ENCODE data around the gene UGCG. TPM values are rescaled to one million over a fixed set of nuclear protein-coding genes. Genes with fewer than 3 reads are reported as not detected.

UGCG gene
- total RNA-seq, 1 donor: 121 TPM

DNA sequence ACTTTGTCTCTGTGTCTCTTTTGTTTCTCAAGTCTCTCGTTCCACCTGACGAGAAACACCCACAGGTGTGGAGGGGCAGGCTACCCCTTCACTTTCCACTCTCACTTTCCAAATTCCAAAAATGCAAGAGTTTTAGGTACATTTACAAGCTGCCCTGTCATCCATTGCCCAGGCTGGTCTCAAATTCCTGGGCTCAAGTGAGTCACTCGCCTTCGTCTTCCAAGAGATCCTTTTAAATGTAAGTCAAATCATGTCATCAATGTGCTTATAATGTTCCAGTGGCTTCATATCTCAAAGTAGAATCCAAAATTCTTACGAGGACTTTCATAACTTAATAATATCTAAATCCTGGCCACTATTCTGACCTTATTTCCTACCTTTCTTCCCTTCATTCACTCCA, 20.4 kb upstream of the UGCG start:
- no peaks in the 10 kb centered on the region for H4K20me1 ChIP-seq (ENCODE audit: insufficient read depth, low read length)
- H3K36me3 ChIP-seq (ENCODE audit: insufficient read depth, low read length): no peaks in the 10 kb centered on the region
- no peak overlapping the region for H3K4me2 ChIP-seq (ENCODE audit: insufficient read depth, low read length)
- no peak overlapping the region for H2AFZ ChIP-seq (ENCODE audit: low read length)
- H3K79me2 ChIP-seq (ENCODE audit: insufficient read depth, low read length): no peaks in the 10 kb centered on the region
- TF ChIP-seq, protein P1, sequence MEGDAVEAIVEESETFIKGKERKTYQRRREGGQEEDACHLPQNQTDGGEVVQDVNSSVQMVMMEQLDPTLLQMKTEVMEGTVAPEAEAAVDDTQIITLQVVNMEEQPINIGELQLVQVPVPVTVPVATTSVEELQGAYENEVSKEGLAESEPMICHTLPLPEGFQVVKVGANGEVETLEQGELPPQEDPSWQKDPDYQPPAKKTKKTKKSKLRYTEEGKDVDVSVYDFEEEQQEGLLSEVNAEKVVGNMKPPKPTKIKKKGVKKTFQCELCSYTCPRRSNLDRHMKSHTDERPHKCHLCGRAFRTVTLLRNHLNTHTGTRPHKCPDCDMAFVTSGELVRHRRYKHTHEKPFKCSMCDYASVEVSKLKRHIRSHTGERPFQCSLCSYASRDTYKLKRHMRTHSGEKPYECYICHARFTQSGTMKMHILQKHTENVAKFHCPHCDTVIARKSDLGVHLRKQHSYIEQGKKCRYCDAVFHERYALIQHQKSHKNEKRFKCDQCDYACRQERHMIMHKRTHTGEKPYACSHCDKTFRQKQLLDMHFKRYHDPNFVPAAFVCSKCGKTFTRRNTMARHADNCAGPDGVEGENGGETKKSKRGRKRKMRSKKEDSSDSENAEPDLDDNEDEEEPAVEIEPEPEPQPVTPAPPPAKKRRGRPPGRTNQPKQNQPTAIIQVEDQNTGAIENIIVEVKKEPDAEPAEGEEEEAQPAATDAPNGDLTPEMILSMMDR (IDR thresholded peaks at IDR 0.05; ENCODE audit: extremely low read depth, low read depth, low read length): no peak
- H3K4me1 ChIP-seq (ENCODE audit: insufficient read depth, low read length): no peaks in the 10 kb centered on the region
- H3K27me3 ChIP-seq (ENCODE audit: insufficient read depth, low read length): no peaks in the 10 kb centered on the region
- H3K4me3 ChIP-seq (ENCODE audit: insufficient read depth, low read length): no peak overlapping the region
- DNase-seq (ENCODE audit: insufficient read length, low spot score, missing footprints): no peak
- no peak overlapping the region for H3K27ac ChIP-seq (ENCODE audit: low read depth, low read length)
- H3K9me3 ChIP-seq (ENCODE audit: low read depth, low read length): no peaks in the 10 kb centered on the region

DNA sequence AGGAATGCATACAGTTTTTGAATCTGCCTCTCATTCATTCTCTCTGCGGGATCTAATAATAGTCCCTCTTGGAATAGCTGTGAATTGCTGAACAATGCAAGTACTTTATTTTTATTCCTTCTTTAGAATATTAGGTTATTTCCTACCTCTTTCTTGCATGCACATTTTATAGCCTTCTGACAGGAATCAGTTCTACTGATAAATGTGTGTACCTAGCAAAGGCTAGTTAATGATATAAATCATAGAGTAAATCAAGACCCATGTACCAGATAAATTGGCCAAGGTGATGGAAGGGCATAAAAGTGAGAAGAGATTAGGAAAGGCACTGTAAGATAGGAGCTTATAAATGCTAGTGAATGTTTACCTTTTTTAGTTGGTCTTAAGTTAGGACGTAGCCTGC, 19.2 kb upstream of the UGCG start:
- TF ChIP-seq, protein P1 (IDR thresholded peaks at IDR 0.05; ENCODE audit: extremely low read depth, low read depth, low read length): no peak
- no peaks in the 10 kb centered on the region for H4K20me1 ChIP-seq (ENCODE audit: insufficient read depth, low read length)
- H3K4me3 ChIP-seq (ENCODE audit: insufficient read depth, low read length): no peak overlapping the region
- DNase-seq (ENCODE audit: insufficient read length, low spot score, missing footprints): no peak
- H3K36me3 ChIP-seq (ENCODE audit: insufficient read depth, low read length): no peaks in the 10 kb centered on the region
- H3K9me3 ChIP-seq (ENCODE audit: low read depth, low read length): no peaks in the 10 kb centered on the region
- no peaks in the 10 kb centered on the region for H3K27me3 ChIP-seq (ENCODE audit: insufficient read depth, low read length)
- H2AFZ ChIP-seq (ENCODE audit: low read length): no peak overlapping the region
- no peaks in the 10 kb centered on the region for H3K79me2 ChIP-seq (ENCODE audit: insufficient read depth, low read length)
- H3K4me1 ChIP-seq (ENCODE audit: insufficient read depth, low read length): no peaks in the 10 kb centered on the region
- H3K4me2 ChIP-seq (ENCODE audit: insufficient read depth, low read length): no peak overlapping the region
- no peak overlapping the region for H3K27ac ChIP-seq (ENCODE audit: low read depth, low read length)

DNA sequence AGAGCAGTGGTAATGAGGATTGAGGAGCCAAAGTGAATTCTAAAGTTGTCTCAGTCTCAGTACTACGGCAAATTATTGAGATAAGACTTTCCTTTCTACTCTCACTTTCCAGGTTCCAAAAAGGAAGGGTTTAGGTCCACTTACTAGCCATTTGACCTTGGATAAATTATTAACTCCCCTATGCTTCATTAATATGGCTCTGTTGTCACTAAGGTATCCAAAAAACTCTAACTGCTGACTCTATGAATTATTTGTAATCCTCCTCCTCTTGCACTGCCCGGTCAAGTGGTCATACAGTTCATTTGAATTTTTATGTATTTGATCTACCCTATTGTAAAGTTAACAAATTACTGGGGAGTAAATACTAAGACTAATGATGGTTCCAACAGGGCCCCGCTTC, 17.7 kb upstream of the UGCG start:
- no peaks in the 10 kb centered on the region for H3K36me3 ChIP-seq (ENCODE audit: insufficient read depth, low read length)
- no peaks in the 10 kb centered on the region for H3K79me2 ChIP-seq (ENCODE audit: insufficient read depth, low read length)
- TF ChIP-seq, protein P1 (IDR thresholded peaks at IDR 0.05; ENCODE audit: extremely low read depth, low read depth, low read length): no peak
- H3K27ac ChIP-seq (ENCODE audit: low read depth, low read length): no peak overlapping the region
- no peaks in the 10 kb centered on the region for H3K9me3 ChIP-seq (ENCODE audit: low read depth, low read length)
- no peaks in the 10 kb centered on the region for H3K4me1 ChIP-seq (ENCODE audit: insufficient read depth, low read length)
- H3K4me2 ChIP-seq (ENCODE audit: insufficient read depth, low read length): no peak overlapping the region
- H4K20me1 ChIP-seq (ENCODE audit: insufficient read depth, low read length): no peaks in the 10 kb centered on the region
- no peak for DNase-seq (ENCODE audit: insufficient read length, low spot score, missing footprints)
- H3K27me3 ChIP-seq (ENCODE audit: insufficient read depth, low read length): no peaks in the 10 kb centered on the region
- no peak overlapping the region for H3K4me3 ChIP-seq (ENCODE audit: insufficient read depth, low read length)
- H2AFZ ChIP-seq (ENCODE audit: low read length): no peak overlapping the region

DNA sequence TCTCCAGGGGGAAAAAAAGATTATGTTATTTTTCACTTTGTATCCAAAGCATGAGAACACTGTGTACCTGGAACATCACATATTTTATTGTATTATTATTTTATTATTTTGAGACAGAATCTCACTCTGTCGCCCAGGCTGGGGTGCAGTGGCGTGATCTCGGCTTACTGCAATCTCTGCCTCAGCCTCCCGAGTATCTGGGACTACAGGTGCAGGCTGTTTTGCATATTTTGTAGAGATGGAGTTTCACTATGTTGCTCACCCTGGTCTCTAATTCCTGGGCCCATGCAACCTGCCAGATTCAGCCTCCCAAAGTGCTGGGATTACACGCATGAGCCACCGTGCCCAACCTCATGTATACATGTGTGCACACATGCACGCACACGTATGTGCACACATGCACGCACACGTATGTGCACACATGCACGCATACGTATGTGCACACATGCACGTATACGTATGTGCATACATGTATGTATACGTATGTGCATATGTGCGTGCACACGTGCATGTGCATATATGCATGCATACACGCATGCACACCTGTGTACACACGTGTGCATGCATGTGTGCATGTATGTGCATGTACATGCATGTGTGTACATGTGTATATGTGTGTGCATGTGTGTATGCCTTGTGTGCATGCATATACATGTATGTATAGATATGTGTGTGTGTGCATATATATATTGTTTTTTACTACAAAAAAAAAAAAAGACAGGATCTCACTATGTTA, 9.5 kb upstream of the UGCG start:
- Histone ChIP-seq H4K20me1 (ENCODE audit: insufficient read depth, low read length) (no peaks in the 10 kb centered on the region), H3K27me3 (ENCODE audit: insufficient read depth, low read length) (no peaks in the 10 kb centered on the region), H3K36me3 (ENCODE audit: insufficient read depth, low read length) (no peaks in the 10 kb centered on the region), H3K27ac (ENCODE audit: low read depth, low read length) (no peak overlapping the region), H3K4me1 (ENCODE audit: insufficient read depth, low read length) (no peaks in the 10 kb centered on the region), H3K79me2 (ENCODE audit: insufficient read depth, low read length) (no peaks in the 10 kb centered on the region), H3K9me3 (ENCODE audit: low read depth, low read length) (no peaks in the 10 kb centered on the region), H3K4me2 (ENCODE audit: insufficient read depth, low read length) (no peak overlapping the region), H3K4me3 (ENCODE audit: insufficient read depth, low read length) (no peak overlapping the region), H2AFZ (ENCODE audit: low read length) (no peak overlapping the region)
- TF ChIP-seq, protein P1 (IDR thresholded peaks at IDR 0.05; ENCODE audit: extremely low read depth, low read depth, low read length): no peak
- no peak for DNase-seq (ENCODE audit: insufficient read length, low spot score, missing footprints)

Measured in osteoblast (primary cell).